ENCODE measurements around the gene EPAS1.

DNA sequence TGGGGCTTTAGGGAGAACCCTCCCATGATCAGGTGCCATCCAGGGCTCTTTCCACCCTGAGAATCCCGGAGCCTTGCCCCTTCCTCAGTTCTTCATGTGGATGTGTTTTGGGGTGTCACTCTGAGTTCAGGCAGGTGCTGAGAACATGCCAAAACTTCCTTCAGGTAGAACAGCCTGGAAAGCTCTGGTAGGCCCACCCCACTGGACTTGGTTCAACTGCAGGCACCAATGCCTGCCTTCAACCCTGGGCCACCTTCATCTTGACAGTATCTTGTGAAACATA is 85.8 kb downstream of the EPAS1 start:
- TF ChIP-seq CTCF (IDR thresholded peaks at IDR 0.05; ENCODE audit: low read length) = no peak
- TF ChIP-seq EZH2 (optimal IDR thresholded peaks at IDR 0.05; ENCODE audit: low read depth, low read length) = no peak
- TF ChIP-seq EZH2phosphoT487 (IDR thresholded peaks at IDR 0.05; ENCODE audit: low read length) = no peak

All from MM.1S (cell line).